ENCODE data around the gene BNC2. TPM values are rescaled to one million over a fixed set of nuclear protein-coding genes. Genes with fewer than 3 reads are reported as not detected.

BNC2 gene
- total RNA-seq, 6 experiments from 2014 or later, result 19.0 to 28.7 (median 25.4) TPM

- H3K4me1 Mint-ChIP-seq (ENCODE audit: low read depth), result peaks cover 23% of the 10 kb centered on the region
- H3K36me3 Mint-ChIP-seq (ENCODE audit: low read depth), result no peaks in the 10 kb centered on the region; the same call in 1 of the 2 replicates
- no peak for DNase-seq
- H3K4me3 Mint-ChIP-seq, result no peak overlapping the region
- no peak for TF ChIP-seq CTCF (IDR thresholded peaks at IDR 0.05)
- H3K9me3 Mint-ChIP-seq, result no peaks in the 10 kb centered on the region
- H3K27me3 Mint-ChIP-seq (ENCODE audit: insufficient read depth), result peaks cover 4% of the 10 kb centered on the region
- H3K27ac Mint-ChIP-seq, result no peak overlapping the region
These were observed 462.9 kb downstream of the BNC2 start for GRCh38 chr9:16407617-16408016.

- Mint-ChIP-seq H3K4me3 (no peak overlapping the region), H3K27me3 (ENCODE audit: insufficient read depth) (peaks cover 4% of the 10 kb centered on the region), H3K4me1 (ENCODE audit: low read depth) (peaks cover 14% of the 10 kb centered on the region), H3K9me3 (no peaks in the 10 kb centered on the region), H3K27ac (no peak overlapping the region), H3K36me3 (ENCODE audit: low read depth) (no peaks in the 10 kb centered on the region; the same call in 1 of the 2 replicates)
- no peak for DNase-seq
- no peak for TF ChIP-seq CTCF (IDR thresholded peaks at IDR 0.05)
These were observed 463.8 kb downstream of the BNC2 start for GRCh38 chr9:16406526-16407225.

GRCh38 chr9:16405421-16405820 is 465.0 kb downstream of the BNC2 start:
- H3K9me3 Mint-ChIP-seq, result no peaks in the 10 kb centered on the region
- DNase-seq, result no peak
- peaks cover 4% of the 10 kb centered on the region for H3K27me3 Mint-ChIP-seq (ENCODE audit: insufficient read depth)
- peaks cover 12% of the 10 kb centered on the region for H3K4me1 Mint-ChIP-seq (ENCODE audit: low read depth)
- no peak overlapping the region for H3K27ac Mint-ChIP-seq
- H3K36me3 Mint-ChIP-seq (ENCODE audit: low read depth), result no peaks in the 10 kb centered on the region
- no peak overlapping the region for H3K4me3 Mint-ChIP-seq
- TF ChIP-seq CTCF (IDR thresholded peaks at IDR 0.05), result no peak

GRCh38 chr9:16401701-16402100 is 468.8 kb downstream of the BNC2 start:
- Mint-ChIP-seq H3K27me3 (ENCODE audit: insufficient read depth) (peaks cover 1% of the 10 kb centered on the region; the same call in 1 of the 2 replicates), H3K9me3 (no peaks in the 10 kb centered on the region), H3K4me1 (ENCODE audit: low read depth) (peaks cover 21% of the 10 kb centered on the region), H3K36me3 (ENCODE audit: low read depth) (no peaks in the 10 kb centered on the region), H3K27ac (no peak overlapping the region; the same call in 1 of the 2 replicates), H3K4me3 (no peak overlapping the region)
- TF ChIP-seq CTCF (IDR thresholded peaks at IDR 0.05), result no peak
- no peak for DNase-seq

GRCh38 chr9:16398691-16399090 is 471.8 kb downstream of the BNC2 start:
- peaks cover 8% of the 10 kb centered on the region for H3K36me3 Mint-ChIP-seq (ENCODE audit: low read depth)
- peaks cover 7% of the 10 kb centered on the region for H3K9me3 Mint-ChIP-seq
- H3K4me1 Mint-ChIP-seq (ENCODE audit: low read depth), result peaks cover 21% of the 10 kb centered on the region
- no peak for DNase-seq
- no peaks in the 10 kb centered on the region; the same call in 1 of the 2 replicates for H3K27me3 Mint-ChIP-seq (ENCODE audit: insufficient read depth)
- TF ChIP-seq CTCF (IDR thresholded peaks at IDR 0.05), result no peak
- H3K4me3 Mint-ChIP-seq, result no peak overlapping the region
- no peak overlapping the region for H3K27ac Mint-ChIP-seq
